Keratinocyte (primary cell): ENCODE data around the gene KRTAP2-2. TPM values are rescaled to one million over a fixed set of nuclear protein-coding genes. Genes with fewer than 3 reads are reported as not detected.
A peak's percentile ranks its signal among the peaks of the same experiment; 100 is the strongest.
"Not testable (repeated sequence)": the region's sequence is repeated elsewhere in the genome, so short reads cannot be mapped to it uniquely, and the experiment has no call there.

Source experiments
- DNase-seq: peaks from one replicate; pipeline ENCODE4 v3.0.0-alpha.2; 2011; ENCODE audit warnings: low read depth, missing footprints, low spot score
- FAIRE-seq: peaks from 2 replicates; lab custom pipeline; 2011; peaks lifted over from hg19 to GRCh38; lab: Jason Lieb, UNC
- H2AFZ ChIP-seq: 2 replicates; pipeline ENCODE4 v1.6.0; 2012; ENCODE audit warnings: low read length, control low read depth, inconsistent platforms; ENCODE audit not compliant: control insufficient read depth
- H3K27ac ChIP-seq: 2 replicates; pipeline ENCODE4 v1.5.1; 2011; ENCODE audit warnings: low read length; ENCODE audit not compliant: control insufficient read depth, insufficient read depth
- H3K27me3 ChIP-seq: 3 replicates; pipeline ENCODE4 v1.6.0; 2011; ENCODE audit warnings: low read length; ENCODE audit not compliant: control insufficient read depth, insufficient read depth; ENCODE audit errors: extremely low read depth
- H3K36me3 ChIP-seq, 2 experiments: 2 replicates in 1 of 2; 3 replicates in 1 of 2; pipeline ENCODE4 v1.5.1; 2011; ENCODE audit warnings: low read length in 2 of 2, mild to moderate bottlenecking in 1 of 2; ENCODE audit not compliant: control insufficient read depth in 2 of 2, insufficient read depth in 2 of 2; ENCODE audit errors: extremely low read depth in 1 of 2
- H3K4me1 ChIP-seq: 3 replicates; pipeline ENCODE4 v1.5.1; 2011; ENCODE audit warnings: low read length; ENCODE audit not compliant: control insufficient read depth, insufficient read depth; ENCODE audit errors: extremely low read depth
- H3K4me2 ChIP-seq: 3 replicates; pipeline ENCODE4 v1.6.0; 2011; ENCODE audit warnings: low read depth, low read length; ENCODE audit not compliant: control insufficient read depth, insufficient read depth; ENCODE audit errors: extremely low read depth
- H3K4me3 ChIP-seq, 3 experiments: fragments of 200-600 bp in 1 of 3; sonication (generic) in 1 of 3; 2 replicates in 2 of 3; 3 replicates in 1 of 3; pipeline ENCODE4 v1.5.1; 2011 to 2016; ENCODE audit warnings: low read length in 3 of 3, mild to moderate bottlenecking in 3 of 3, control low read depth in 2 of 3, inconsistent platforms in 1 of 3, low read depth in 1 of 3, mixed read lengths in 1 of 3, mixed run types in 1 of 3, moderate library complexity in 1 of 3; ENCODE audit not compliant: control insufficient read depth in 2 of 3, insufficient read depth in 2 of 3; ENCODE audit errors: extremely low read depth in 1 of 3
- H3K79me2 ChIP-seq: 2 replicates; pipeline ENCODE4 v1.6.0; 2012; ENCODE audit warnings: low read length; ENCODE audit not compliant: control insufficient read depth, insufficient read depth
- H3K9ac ChIP-seq: 3 replicates; pipeline ENCODE4 v1.6.0; 2011; ENCODE audit warnings: low read length; ENCODE audit not compliant: control insufficient read depth, insufficient read depth; ENCODE audit errors: extremely low read depth
- H3K9me1 ChIP-seq: 3 replicates; pipeline ENCODE4 v1.6.0; 2011; ENCODE audit warnings: low read length; ENCODE audit not compliant: control insufficient read depth, insufficient read depth; ENCODE audit errors: extremely low read depth
- H3K9me3 ChIP-seq: 2 replicates; pipeline ENCODE4 v1.5.1; 2012; ENCODE audit warnings: low read depth, low read length; ENCODE audit not compliant: control insufficient read depth
- H4K20me1 ChIP-seq: 3 replicates; pipeline ENCODE4 v1.6.0; 2011; ENCODE audit warnings: low read length; ENCODE audit not compliant: control insufficient read depth, insufficient read depth; ENCODE audit errors: extremely low read depth
- CTCF ChIP-seq, 3 experiments: IDR thresholded peaks in 1 of 3; conservative IDR thresholded peaks in 1 of 3; optimal IDR thresholded peaks in 1 of 3; 2 replicates in 2 of 3; 3 replicates in 1 of 3; pipeline versions ENCODE3 to v1.5.1; 2011; ENCODE audit warnings: low read length in 3 of 3, mild to moderate bottlenecking in 3 of 3, moderate library complexity in 2 of 3, control low read depth in 1 of 3, inconsistent platforms in 1 of 3; ENCODE audit not compliant: insufficient read depth in 2 of 3; ENCODE audit errors: extremely low read depth in 1 of 3
- EZH2 ChIP-seq: IDR thresholded peaks from one replicate; pipeline ENCODE4 v1.6.1; 2012; ENCODE audit warnings: inconsistent platforms, mild to moderate bottlenecking, low read length, moderate library complexity
- dilution Hi-C: fragments of 300-500 bp; cut with MboI; formaldehyde crosslinking; loops from one replicate; pipeline ENCODE4 v1.7.0; 2020; ENCODE audit warnings: low sequenced_read_pairs; ENCODE audit not compliant: extremely low pct_ligation_motif_present
- polyA plus RNA-seq, 5 experiments: library from polyadenylated mRNA; depleted of rRNA in 3 of 5; stranded (reverse) in 3 of 5; stranded (forward) in 1 of 5; unstranded in 1 of 5; fragments of >200 nt; gene quantifications; 1 replicate in 1 of 5; 2 replicates in 3 of 5; 3 replicates in 1 of 5; pipeline versions ENCODE4 v1.2.1 to v1.2.3, GENCODE V29; 2011 to 2012; ENCODE audit warnings: missing spikeins in 2 of 5, low read depth in 1 of 5, low replicate concordance in 1 of 5

The KRTAP2-2 gene
- polyA plus RNA-seq, 1 donor (not counting 4 experiments of a cell fraction or from before 2014, with no cell fraction given), result not detected

GRCh38 chr17:41096055-41096454, 41.0 kb upstream of the KRTAP2-2 start:
- Histone ChIP-seq H3K4me1 (peaks cover 23% of the 10 kb centered on the region), H3K4me3 (no peak overlapping the region), H4K20me1 (no peaks in the 10 kb centered on the region), H3K79me2 (no peaks in the 10 kb centered on the region), H2AFZ (no peak overlapping the region), H3K27ac (no peak overlapping the region), H3K9ac (no peak overlapping the region), H3K4me2 (no peak overlapping the region), H3K36me3 (no peaks in the 10 kb centered on the region), H3K9me1 (no peaks in the 10 kb centered on the region), H3K9me3 (no peaks in the 10 kb centered on the region), H3K27me3 (no peaks in the 10 kb centered on the region)
- no peak for DNase-seq
- FAIRE-seq, result no peak
- dilution Hi-C loops, result no loop called here
- TF ChIP-seq EZH2 (no peak), CTCF (optimal IDR thresholded peaks at IDR 0.05 in 1 of 3, IDR thresholded peaks at IDR 0.05 in 1 of 3, conservative IDR thresholded peaks at IDR 0.05 in 1 of 3; ENCODE audit: extremely low read depth in 1 of 3, insufficient read depth in 2 of 3, low read length in 3 of 3) (no peak)

GRCh38 chr17:41088760-41089352, 33.8 kb upstream of the KRTAP2-2 start:
- H3K4me2 ChIP-seq, result not testable (repeated sequence)

GRCh38 chr17:41084100-41084856, 29.2 kb upstream of the KRTAP2-2 start, which contains the start of gene KRTAP4-7:
TSS of gene KRTAP4-7 (plus strand) at chr17:41084150. CDS start at chr17:41084207, 57 bp downstream.
- H3K4me3 ChIP-seq, H3K27me3 ChIP-seq, H3K9ac ChIP-seq, H4K20me1 ChIP-seq, dilution Hi-C loops, H3K9me1 ChIP-seq, H2AFZ ChIP-seq, H3K36me3 ChIP-seq, H3K79me2 ChIP-seq, H3K9me3 ChIP-seq, DNase-seq: not testable (repeated sequence)
- Histone ChIP-seq H3K4me2 (peak within 1 kb of the TSS; percentile 14), H3K27ac (peak within 1 kb of the TSS; percentile 34), H3K4me1 (peaks cover 15% of the 10 kb centered on the region)
- peak; percentile 65 for FAIRE-seq

More at GRCh38 chr17:41088760-41089352, 33.8 kb upstream of the KRTAP2-2 start:
- H4K20me1 ChIP-seq, H3K27me3 ChIP-seq, H3K36me3 ChIP-seq, H3K9me1 ChIP-seq, H3K27ac ChIP-seq, H3K79me2 ChIP-seq, DNase-seq, H2AFZ ChIP-seq, H3K4me3 ChIP-seq, FAIRE-seq, H3K4me1 ChIP-seq, H3K9ac ChIP-seq, dilution Hi-C loops, H3K9me3 ChIP-seq: not testable (repeated sequence)

- H3K9me1 ChIP-seq, H4K20me1 ChIP-seq, H3K27ac ChIP-seq, H3K9me3 ChIP-seq, H3K27me3 ChIP-seq, H3K79me2 ChIP-seq, H3K4me2 ChIP-seq, H3K4me3 ChIP-seq, H2AFZ ChIP-seq, H3K36me3 ChIP-seq, DNase-seq, dilution Hi-C loops, H3K9ac ChIP-seq: not testable (repeated sequence)
- FAIRE-seq, result peak; percentile 100
- H3K4me1 ChIP-seq, result peaks cover 15% of the 10 kb centered on the region
These were observed 28.4 kb upstream of the KRTAP2-2 start for GRCh38 chr17:41083427-41083826.
